Right atrium auricular region (tissue), 2 donors: ENCODE measurements around the gene ACAT2. TPM values are rescaled to one million over a fixed set of nuclear protein-coding genes. Genes with fewer than 3 reads are reported as not detected.
"Not testable (repeated sequence)": the region's sequence is repeated elsewhere in the genome, so short reads cannot be mapped to it uniquely, and the experiment has no call there.

Experiments
- DNase-seq: peaks from one replicate; pipeline ENCODE4 v3.0.0-alpha.2; 2019; ENCODE audit warnings: low spot score
- H3K27ac ChIP-seq, 2 donors: fragments of 200-600 bp; sonication (generic); 1 replicate in 1 of 2; 2 replicates in 1 of 2; pipeline ENCODE4 v1.5.1; 2016 to 2019
- H3K27me3 ChIP-seq, 2 donors: fragments of 200-600 bp; sonication (generic); one replicate each; pipeline versions ENCODE4 v1.5.1 to v1.6.0; 2017 to 2019
- H3K36me3 ChIP-seq: fragments of 200-600 bp; sonication (generic); one replicate; pipeline ENCODE4 v1.5.1; 2016
- H3K4me1 ChIP-seq, 2 donors: fragments of 200-600 bp; sonication (generic); one replicate each; pipeline versions ENCODE4 v1.5.1 to v1.6.0; 2017 to 2019
- H3K4me3 ChIP-seq, 2 donors: fragments of 200-600 bp; sonication (generic); 1 replicate in 1 of 2; 2 replicates in 1 of 2; pipeline ENCODE4 v1.5.1; 2017 to 2019; ENCODE audit warnings: mild to moderate bottlenecking in 1 of 2, moderate library complexity in 1 of 2
- H3K9me3 ChIP-seq, 2 donors: fragments of 200-600 bp; sonication (generic); one replicate each; pipeline ENCODE4 v1.5.1; 2019
- CTCF ChIP-seq, 2 donors: fragments of 200-600 bp; sonication (generic); IDR thresholded peaks; one replicate each; pipeline ENCODE4 v1.5.1; 2019; ENCODE audit warnings: antibody characterized with exemption in 2 of 2
- total RNA-seq, 2 donors: library from RNA; depleted of rRNA; stranded (reverse); fragments of >200 nt; gene quantifications; one replicate each; pipeline ENCODE4 v1.1.0, GENCODE V29; 2016

ACAT2 gene
- total RNA-seq, 2 donors from 2014 or later = 1.5 to 1.6 TPM

GRCh38 chr6:159723259-159723658 lies 38.6 kb upstream of the ACAT2 start:
- H3K9me3 ChIP-seq = no peaks in the 10 kb centered on the region
- H3K4me3 ChIP-seq = no peak overlapping the region
- DNase-seq = no peak
- no peaks in the 10 kb centered on the region for H3K27me3 ChIP-seq
- no peak overlapping the region for H3K27ac ChIP-seq
- no peaks in the 10 kb centered on the region for H3K36me3 ChIP-seq
- peaks cover 0 to 10% of the 10 kb centered on the region in 2 donors for H3K4me1 ChIP-seq
- no peak for TF ChIP-seq CTCF (IDR thresholded peaks at IDR 0.05)

- DNase-seq = no peak
- Histone ChIP-seq H3K36me3 (no peaks in the 10 kb centered on the region), H3K27ac (no peak overlapping the region), H3K4me1 (peaks cover 0 to 25% of the 10 kb centered on the region in 2 donors), H3K9me3 (no peaks in the 10 kb centered on the region), H3K4me3 (no peak overlapping the region), H3K27me3 (no peaks in the 10 kb centered on the region)
- TF ChIP-seq CTCF (IDR thresholded peaks at IDR 0.05) = no peak
Measured at GRCh38 chr6:159724778-159725177, 37.1 kb upstream of the ACAT2 start.

- H3K4me3 ChIP-seq, H3K9me3 ChIP-seq, H3K27ac ChIP-seq, H3K27me3 ChIP-seq, H3K36me3 ChIP-seq, DNase-seq: not testable (repeated sequence)
- H3K4me1 ChIP-seq = peaks cover 0 to 30% of the 10 kb centered on the region in 2 donors
Measured at GRCh38 chr6:159725208-159725607, 36.6 kb upstream of the ACAT2 start.

- Histone ChIP-seq H3K36me3 (no peaks in the 10 kb centered on the region), H3K4me3 (peak overlapping the region; percentile 59 to 87), H3K4me1 (peaks cover 0 to 42% of the 10 kb centered on the region in 2 donors), H3K27ac (peak overlapping the region; percentile 97 to 100), H3K27me3 (no peaks in the 10 kb centered on the region), H3K9me3 (no peaks in the 10 kb centered on the region)
- DNase-seq = peak; percentile 73
- no peak for TF ChIP-seq CTCF (IDR thresholded peaks at IDR 0.05)
Measured at GRCh38 chr6:159726255-159726917, 35.5 kb upstream of the ACAT2 start.

GRCh38 chr6:159726918-159727716 lies 34.7 kb upstream of the ACAT2 start, which contains the start of gene WTAP:
WTAP (plus strand) TSS chr6:159727506; CDS start chr6:159736266, 8,760 bp downstream.
- H3K36me3 ChIP-seq = no peaks in the 10 kb centered on the region
- peak within 1 kb of the TSS; percentile 97 to 100 for H3K27ac ChIP-seq
- H3K9me3 ChIP-seq = no peaks in the 10 kb centered on the region
- peaks cover 0 to 49% of the 10 kb centered on the region in 2 donors for H3K4me1 ChIP-seq
- DNase-seq = peak; percentile 96
- TF ChIP-seq CTCF (IDR thresholded peaks at IDR 0.05) = no peak
- no peaks in the 10 kb centered on the region for H3K27me3 ChIP-seq
- peak within 1 kb of the TSS; percentile 59 to 87 for H3K4me3 ChIP-seq

GRCh38 chr6:159727717-159728445 lies 34.0 kb upstream of the ACAT2 start:
- peaks cover 0 to 54% of the 10 kb centered on the region in 2 donors for H3K4me1 ChIP-seq

More at GRCh38 chr6:159727717-159728445, 34.0 kb upstream of the ACAT2 start:
- no peaks in the 10 kb centered on the region for H3K36me3 ChIP-seq
- H3K9me3 ChIP-seq = no peaks in the 10 kb centered on the region
- TF ChIP-seq CTCF (IDR thresholded peaks at IDR 0.05) = no peak
- peak overlapping the region; percentile 97 to 100 for H3K27ac ChIP-seq
- no peak for DNase-seq
- H3K27me3 ChIP-seq = no peaks in the 10 kb centered on the region
- peak overlapping the region; percentile 59 to 87 for H3K4me3 ChIP-seq
